ENCODE data around the gene OR2AG1.

Gene OR2AG1

GRCh38 chr11:6782720-6783119 lies at the start of gene OR2AG1:
Gene OR2AG1 (plus strand): TSS chr11:6783020. CDS start chr11:6785038, 2,018 bp downstream.
- ChIA-PET POLR2A (ENCODE audit: low non-redundant PET) (no interaction called here), CTCF (no interaction called here)
- no peak for TF ChIP-seq CTCF (conservative IDR thresholded peaks at IDR 0.05; ENCODE audit: low read depth)
- no peak within 1 kb of the TSS for H3K27ac ChIP-seq
- DNase-seq (ENCODE audit: low spot score) = no peak

- ChIA-PET CTCF (interaction anchor here (0.6 kb wide), 1 partner anchor 24 kb away, joined by 3 read pairs; no protein-coding TSS in a partner anchor), POLR2A (ENCODE audit: low non-redundant PET) (no interaction called here)
- H3K27ac ChIP-seq = no peak overlapping the region
- no peak for TF ChIP-seq CTCF (conservative IDR thresholded peaks at IDR 0.05; ENCODE audit: low read depth)
- DNase-seq (ENCODE audit: low spot score) = no peak
Measured at GRCh38 chr11:6733326-6734275, 49.2 kb upstream of the OR2AG1 start.

GRCh38 chr11:6734616-6735015 lies 48.2 kb upstream of the OR2AG1 start:
- ChIA-PET CTCF (no interaction called here), POLR2A (ENCODE audit: low non-redundant PET) (no interaction called here)
- no peak for TF ChIP-seq CTCF (conservative IDR thresholded peaks at IDR 0.05; ENCODE audit: low read depth)
- no peak for DNase-seq (ENCODE audit: low spot score)
- H3K27ac ChIP-seq = no peak overlapping the region

- ChIA-PET CTCF (no interaction called here), POLR2A (ENCODE audit: low non-redundant PET) (no interaction called here)
- DNase-seq (ENCODE audit: low spot score) = peak; percentile 14
- no peak for TF ChIP-seq CTCF (conservative IDR thresholded peaks at IDR 0.05; ENCODE audit: low read depth)
- no peak overlapping the region for H3K27ac ChIP-seq
Measured at GRCh38 chr11:6735306-6735705, 47.5 kb upstream of the OR2AG1 start.

GRCh38 chr11:6736495-6737121 lies 46.2 kb upstream of the OR2AG1 start:
- DNase-seq (ENCODE audit: low spot score) = no peak
- POLR2A ChIA-PET (ENCODE audit: low non-redundant PET) = no interaction called here
- no peak for TF ChIP-seq CTCF (conservative IDR thresholded peaks at IDR 0.05; ENCODE audit: low read depth)
- CTCF ChIA-PET = interaction anchor here (0.6 to 1.7 kb wide), 2 partner anchors 21 to 346 kb away, joined by 4 to 7 read pairs; partner anchors contain the start of gene SMPD1
- H3K27ac ChIP-seq = no peak overlapping the region

- DNase-seq (ENCODE audit: low spot score) = peak; percentile 45
- POLR2A ChIA-PET (ENCODE audit: low non-redundant PET) = no interaction called here
- TF ChIP-seq CTCF (conservative IDR thresholded peaks at IDR 0.05; ENCODE audit: low read depth) = peak; percentile 66
- CTCF ChIA-PET = interaction anchor here (0.6 to 1.7 kb wide), 13 partner anchors 9 to 995 kb away, joined by 3 to 7 read pairs (median 4); partner anchors contain the start of gene OR2AG2
- no peak overlapping the region for H3K27ac ChIP-seq
Measured at GRCh38 chr11:6737872-6738466, 44.9 kb upstream of the OR2AG1 start.

All from RWPE1 (cell line).